ENCODE measurements around the gene RAB28. TPM values are rescaled to one million over a fixed set of nuclear protein-coding genes. Genes with fewer than 3 reads are reported as not detected.

Gene RAB28
- total RNA-seq, 4 donors from 2014 or later: 5.8 to 19.5 (median 14.2) TPM

- H3K27ac ChIP-seq: no peak overlapping the region
- WGBS, 2 donors: 13% methylated on average over 3 to 5 of the region's 5 CpGs
- intact Hi-C loops (cut with DNase I): no loop called here
These were observed 44.6 kb upstream of the RAB28 start for GRCh38 chr4:13528821-13529127.

GRCh38 chr4:13527981-13528820 lies 44.1 kb upstream of the RAB28 start:
- no peak for DNase-seq
- TF ChIP-seq POLR2A (IDR thresholded peaks at IDR 0.05) (no peak), CTCF (IDR thresholded peaks at IDR 0.05) (no peak)
- Histone ChIP-seq H3K36me3 (peaks cover 0 to 5% (median 0%) of the 10 kb centered on the region in 3 donors), H3K9me3 (peaks cover 0 to 20% (median 13%) of the 10 kb centered on the region in 3 donors), H3K4me1 (peaks cover 0 to 32% (median 0%) of the 10 kb centered on the region in 3 donors), H3K4me3 (peak overlapping the region in 1 of 4 donors; percentile 1), H3K27ac (no peak overlapping the region), H3K27me3 (peaks cover 29 to 100% (median 66%) of the 10 kb centered on the region in 4 donors)
- intact Hi-C loops (cut with DNase I): no loop called here
- 7 to 9% methylated on average over 16 to 21 of the region's 35 CpGs for WGBS, 2 donors

More at GRCh38 chr4:13528821-13529127, 44.6 kb upstream of the RAB28 start:
- no peak for TF ChIP-seq CTCF (IDR thresholded peaks at IDR 0.05)
- no peak for TF ChIP-seq POLR2A (IDR thresholded peaks at IDR 0.05)
- Histone ChIP-seq H3K4me1 (peaks cover 0 to 30% (median 0%) of the 10 kb centered on the region in 3 donors), H3K9me3 (peaks cover 0 to 14% (median 12%) of the 10 kb centered on the region in 3 donors), H3K27me3 (peaks cover 23 to 100% (median 67%) of the 10 kb centered on the region in 4 donors), H3K4me3 (no peak overlapping the region), H3K36me3 (peaks cover 0 to 5% (median 0%) of the 10 kb centered on the region in 3 donors)
- no peak for DNase-seq

GRCh38 chr4:13527192-13527980 lies 43.2 kb upstream of the RAB28 start:
- intact Hi-C loops (cut with DNase I): no loop called here
- Histone ChIP-seq H3K4me1 (peaks cover 0 to 40% (median 5%) of the 10 kb centered on the region in 3 donors), H3K9me3 (peaks cover 0 to 20% (median 13%) of the 10 kb centered on the region in 3 donors), H3K27me3 (peaks cover 35 to 100% (median 72%) of the 10 kb centered on the region in 4 donors), H3K36me3 (peaks cover 0 to 5% (median 0%) of the 10 kb centered on the region in 3 donors), H3K27ac (no peak overlapping the region), H3K4me3 (peak overlapping the region in 1 of 4 donors; percentile 1)
- no peak for DNase-seq
- TF ChIP-seq CTCF (IDR thresholded peaks at IDR 0.05) (no peak), POLR2A (IDR thresholded peaks at IDR 0.05) (no peak)
- 8% methylated on average over 27 to 35 of the region's 46 CpGs for WGBS, 2 donors

GRCh38 chr4:13526658-13527057 lies 42.5 kb upstream of the RAB28 start:
- WGBS, 2 donors: 58 to 71% methylated on average over 3 of the region's 3 CpGs
- H3K4me1 ChIP-seq: peaks cover 0 to 43% (median 5%) of the 10 kb centered on the region in 3 donors

More at GRCh38 chr4:13526658-13527057, 42.5 kb upstream of the RAB28 start:
- no peak overlapping the region for H3K27ac ChIP-seq
- H3K36me3 ChIP-seq: peaks cover 0 to 5% (median 0%) of the 10 kb centered on the region in 3 donors
- TF ChIP-seq POLR2A (IDR thresholded peaks at IDR 0.05) (no peak), CTCF (IDR thresholded peaks at IDR 0.05) (no peak)
- no peak overlapping the region for H3K4me3 ChIP-seq
- intact Hi-C loops (cut with DNase I): no loop called here
- H3K9me3 ChIP-seq: peaks cover 0 to 20% (median 13%) of the 10 kb centered on the region in 3 donors
- DNase-seq: no peak
- peaks cover 37 to 100% (median 71%) of the 10 kb centered on the region in 4 donors for H3K27me3 ChIP-seq
